Brain microvascular endothelial cell (primary cell): Measurements from ENCODE around the gene LRFN2.

ENCODE experiments used
- DNase-seq: peaks from one replicate; pipeline ENCODE4 v3.0.0-alpha.2; 2020
- H3K27ac ChIP-seq: fragments of 250-450 bp; sonication (Bioruptor Pico); 2 replicates; pipeline ENCODE4 v1.5.1; 2020; ENCODE audit warnings: mild to moderate bottlenecking, moderate library complexity
- H3K27me3 ChIP-seq: fragments of 250-450 bp; sonication (Bioruptor Pico); replicated peaks from 2 replicates; pipeline ENCODE4 v1.5.1; 2020; ENCODE audit warnings: mild to moderate bottlenecking
- H3K36me3 ChIP-seq: fragments of 250-450 bp; sonication (Bioruptor Pico); replicated peaks from 2 replicates; pipeline ENCODE4 v1.5.1; 2020; ENCODE audit warnings: mild to moderate bottlenecking
- H3K4me3 ChIP-seq: 2 replicates; pipeline ENCODE4 v1.5.1; 2011; ENCODE audit warnings: low read depth, mild to moderate bottlenecking, control low read depth, low read length, moderate library complexity
- CTCF ChIP-seq: IDR thresholded peaks from 2 replicates; pipeline ENCODE4 v1.5.1; 2011; ENCODE audit warnings: low read depth, mild to moderate bottlenecking, moderate library complexity, low read length, control low read depth, inconsistent platforms; ENCODE audit errors: missing control alignments
- in situ Hi-C: cut with HindIII; loops from 2 replicates; pipeline ENCODE4 v1.10.0; 2017; ENCODE audit warnings: low sequenced_read_pairs, low pct_ligation_motif_present

Gene LRFN2

GRCh38 chr6:40457261-40457660 is 129.9 kb downstream of the LRFN2 start:
- Histone ChIP-seq H3K36me3 (no peaks in the 10 kb centered on the region), H3K27ac (no peak overlapping the region), H3K27me3 (no peaks in the 10 kb centered on the region), H3K4me3 (no peak overlapping the region)
- in situ Hi-C loops = no loop called here
- no peak for TF ChIP-seq CTCF
- DNase-seq = no peak

- TF ChIP-seq CTCF = no peak
- Histone ChIP-seq H3K4me3 (no peak overlapping the region), H3K36me3 (no peaks in the 10 kb centered on the region), H3K27ac (no peak overlapping the region), H3K27me3 (no peaks in the 10 kb centered on the region)
- in situ Hi-C loops = no loop called here
- no peak for DNase-seq
These were observed 130.7 kb downstream of the LRFN2 start for GRCh38 chr6:40456390-40457013.

GRCh38 chr6:40455686-40456389 is 131.3 kb downstream of the LRFN2 start:
- in situ Hi-C loops = no loop called here
- H3K36me3 ChIP-seq = no peaks in the 10 kb centered on the region
- TF ChIP-seq CTCF = no peak
- no peak overlapping the region for H3K4me3 ChIP-seq
- no peak overlapping the region for H3K27ac ChIP-seq
- H3K27me3 ChIP-seq = no peaks in the 10 kb centered on the region
- DNase-seq = no peak

- H3K36me3 ChIP-seq = no peaks in the 10 kb centered on the region
- no peak for DNase-seq
- in situ Hi-C loops = no loop called here
- TF ChIP-seq CTCF = no peak
- no peak overlapping the region for H3K4me3 ChIP-seq
- no peak overlapping the region for H3K27ac ChIP-seq
- no peaks in the 10 kb centered on the region for H3K27me3 ChIP-seq
These were observed 136.7 kb downstream of the LRFN2 start for GRCh38 chr6:40450483-40450882.

- Histone ChIP-seq H3K36me3 (no peaks in the 10 kb centered on the region), H3K27me3 (no peaks in the 10 kb centered on the region), H3K27ac (no peak overlapping the region), H3K4me3 (no peak overlapping the region)
- no peak for DNase-seq
- TF ChIP-seq CTCF = no peak
- in situ Hi-C loops = no loop called here
These were observed 142.4 kb downstream of the LRFN2 start for GRCh38 chr6:40444811-40445210.
